Endothelial cell of umbilical vein (primary cell): Measurements from ENCODE around the gene CCDC81.

Experiments
- EZH2 ChIP-seq: IDR thresholded peaks from 2 replicates; pipeline ENCODE4 v1.6.1; 2012; ENCODE audit warnings: borderline replicate concordance, low read depth, mild to moderate bottlenecking, moderate library complexity, low read length, inconsistent platforms; ENCODE audit not compliant: severe bottlenecking
- FOS ChIP-seq: IDR thresholded peaks from 2 replicates; pipeline ENCODE4 v1.6.1; 2011; ENCODE audit warnings: mild to moderate bottlenecking, low read length, moderate library complexity, borderline replicate concordance; ENCODE audit not compliant: insufficient read depth
- POLR2AphosphoS5 ChIP-seq: IDR thresholded peaks from 2 replicates; pipeline ENCODE4 v1.6.1; 2012; ENCODE audit warnings: low read depth, mild to moderate bottlenecking, control low read depth, low read length, moderate library complexity; ENCODE audit not compliant: insufficient read depth
- TF ChIP-seq, protein P1 (sequence below), 2 donors: IDR thresholded peaks; 1 replicate in 1 of 2; 2 replicates in 1 of 2; pipeline ENCODE4 v1.5.1; 2011; ENCODE audit warnings: low read length in 2 of 2, mild to moderate bottlenecking in 2 of 2, moderate library complexity in 2 of 2, control low read depth in 1 of 2, inconsistent platforms in 1 of 2, low read depth in 1 of 2; ENCODE audit not compliant: insufficient read depth in 1 of 2; ENCODE audit errors: extremely low read depth in 1 of 2

DNA sequence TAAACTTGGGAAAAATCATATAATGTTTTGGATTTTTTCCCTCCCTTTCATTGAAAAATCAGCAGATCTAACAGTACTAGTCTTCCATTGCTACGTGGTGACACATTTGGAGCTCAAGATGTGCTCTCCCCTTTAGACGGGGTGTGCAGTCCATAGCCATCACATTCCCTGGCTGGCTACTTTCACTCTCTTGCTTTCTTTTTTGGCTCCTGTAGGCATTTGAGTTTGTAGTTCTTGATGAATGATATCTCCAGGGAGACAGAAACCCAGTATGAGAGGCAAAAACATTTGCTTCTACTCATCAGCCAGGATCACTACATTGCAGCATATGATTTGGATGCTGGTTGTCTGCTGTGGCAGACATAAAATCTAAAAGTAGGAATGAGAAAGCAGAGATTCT lies 12.1 kb downstream of the CCDC81 start:
- TF ChIP-seq, protein P1, sequence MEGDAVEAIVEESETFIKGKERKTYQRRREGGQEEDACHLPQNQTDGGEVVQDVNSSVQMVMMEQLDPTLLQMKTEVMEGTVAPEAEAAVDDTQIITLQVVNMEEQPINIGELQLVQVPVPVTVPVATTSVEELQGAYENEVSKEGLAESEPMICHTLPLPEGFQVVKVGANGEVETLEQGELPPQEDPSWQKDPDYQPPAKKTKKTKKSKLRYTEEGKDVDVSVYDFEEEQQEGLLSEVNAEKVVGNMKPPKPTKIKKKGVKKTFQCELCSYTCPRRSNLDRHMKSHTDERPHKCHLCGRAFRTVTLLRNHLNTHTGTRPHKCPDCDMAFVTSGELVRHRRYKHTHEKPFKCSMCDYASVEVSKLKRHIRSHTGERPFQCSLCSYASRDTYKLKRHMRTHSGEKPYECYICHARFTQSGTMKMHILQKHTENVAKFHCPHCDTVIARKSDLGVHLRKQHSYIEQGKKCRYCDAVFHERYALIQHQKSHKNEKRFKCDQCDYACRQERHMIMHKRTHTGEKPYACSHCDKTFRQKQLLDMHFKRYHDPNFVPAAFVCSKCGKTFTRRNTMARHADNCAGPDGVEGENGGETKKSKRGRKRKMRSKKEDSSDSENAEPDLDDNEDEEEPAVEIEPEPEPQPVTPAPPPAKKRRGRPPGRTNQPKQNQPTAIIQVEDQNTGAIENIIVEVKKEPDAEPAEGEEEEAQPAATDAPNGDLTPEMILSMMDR (IDR thresholded peaks at IDR 0.05; ENCODE audit: extremely low read depth in 1 of 2, insufficient read depth in 1 of 2, low read depth in 1 of 2, low read length in 2 of 2) = no peak
- TF ChIP-seq FOS (no peak), POLR2AphosphoS5 (no peak), EZH2 (no peak)
